ENCODE measurements around the gene RAPGEF4. TPM values are rescaled to one million over a fixed set of nuclear protein-coding genes. Genes with fewer than 3 reads are reported as not detected.

The RAPGEF4 gene
- total RNA-seq, 4 donors from 2014 or later: 3.7 to 8.9 (median 5.2) TPM

DNA sequence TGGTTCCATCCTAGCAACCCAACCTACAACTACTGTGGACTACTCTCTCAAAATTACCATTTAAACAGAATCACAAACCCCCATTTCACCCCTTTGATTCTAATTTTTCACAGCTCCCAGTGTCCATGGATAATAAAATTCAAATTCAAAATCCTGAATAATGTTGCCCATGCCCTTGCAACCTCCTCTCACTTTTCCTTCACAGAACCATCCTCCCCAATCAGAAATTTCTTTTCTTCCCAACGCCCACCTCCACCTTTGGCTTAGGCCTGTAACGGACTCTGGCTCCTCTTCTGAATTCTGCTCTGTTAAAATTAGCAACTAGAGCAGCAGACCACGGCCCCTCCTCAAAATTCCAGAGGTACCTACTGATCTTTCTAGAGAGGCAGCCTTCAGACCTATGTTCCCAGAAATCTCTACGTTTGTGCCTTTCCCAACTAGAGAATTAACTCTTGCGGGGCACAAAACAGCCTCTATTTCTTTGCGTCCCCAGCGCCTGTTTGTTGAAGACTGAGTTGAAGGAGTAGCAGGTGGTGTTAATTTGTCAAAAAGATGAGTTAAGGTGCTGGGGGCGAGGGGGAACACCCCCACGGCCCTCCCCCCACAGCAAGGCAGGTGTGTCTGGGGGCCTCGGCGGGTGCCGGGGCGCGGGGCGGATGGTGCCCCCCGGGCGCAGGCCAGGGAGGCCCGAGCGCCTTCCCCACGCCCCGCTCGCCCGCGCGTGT lies 339.6 kb downstream of the RAPGEF4 start:
- H3K4me3 ChIP-seq: peak overlapping the region; percentile 72 to 89 (median 84)
- no peaks in the 10 kb centered on the region for H3K36me3 ChIP-seq
- H3K27ac ChIP-seq (replicated peaks in 1 of 4): peak overlapping the region; percentile 92 to 99 (median 98)
- intact Hi-C loops (cut with DNase I): loop anchor here (1.0 kb wide), 1 partner anchor 135 kb away; no protein-coding TSS in a partner anchor
- peaks cover 15 to 52% (median 43%) of the 10 kb centered on the region in 4 donors for H3K4me1 ChIP-seq
- TF ChIP-seq EP300 (IDR thresholded peaks at IDR 0.05) (no peak), CTCF (IDR thresholded peaks at IDR 0.05) (no peak), POLR2A (IDR thresholded peaks at IDR 0.05; ENCODE audit: low read depth) (no peak), POLR2AphosphoS5 (IDR thresholded peaks at IDR 0.05) (no peak)
- WGBS: 14% methylated on average over 9 of the region's 25 CpGs
- H3K9me3 ChIP-seq: no peaks in the 10 kb centered on the region
- H3K27me3 ChIP-seq: no peaks in the 10 kb centered on the region
- no peak for DNase-seq (ENCODE audit: extremely low spot score)

DNA sequence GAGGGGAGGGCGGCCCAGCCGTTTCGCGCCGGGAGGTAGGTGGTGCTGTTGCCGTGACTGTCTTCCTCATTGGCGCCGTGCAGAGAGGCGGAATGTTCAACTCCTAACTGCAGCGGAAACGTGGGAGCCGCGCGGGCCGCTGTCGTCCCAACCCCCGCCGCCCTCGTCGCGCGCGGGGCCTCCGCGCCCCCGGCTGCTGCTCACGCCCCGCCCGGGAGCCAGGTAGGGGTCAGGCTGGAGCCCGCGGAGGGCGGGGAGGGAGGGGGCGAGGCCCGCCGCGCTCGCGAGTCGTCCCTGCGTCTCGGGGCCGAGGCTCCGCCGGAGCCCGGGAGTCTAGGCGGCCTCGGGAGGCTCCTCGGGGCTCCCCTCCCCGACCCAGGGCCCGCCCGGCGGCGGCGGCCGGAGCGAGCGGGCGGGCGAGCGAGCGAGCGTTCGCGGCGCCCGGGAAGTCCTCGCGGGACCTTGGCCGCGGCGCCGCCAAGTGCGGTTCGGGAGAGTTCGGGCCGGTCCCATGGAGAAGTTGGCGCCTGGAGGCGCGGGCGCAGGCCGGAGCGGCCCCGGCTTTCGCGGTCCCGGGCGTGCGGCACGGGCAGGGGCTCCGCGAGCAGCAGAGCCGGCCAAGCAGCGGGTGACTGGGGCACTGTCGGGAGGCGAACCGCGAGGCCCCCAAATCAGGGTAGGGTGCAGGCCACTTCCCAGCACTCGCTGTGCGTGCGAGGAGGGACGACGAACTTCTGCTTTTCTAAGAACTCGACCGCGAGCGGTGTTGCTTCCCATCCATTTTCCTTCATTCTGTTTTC lies 340.3 kb downstream of the RAPGEF4 start, which contains the start of gene MAP3K20:
TSS of gene MAP3K20 (plus strand) at position 66 of the 800 bp plus-strand sequence. CDS start 15,186 bp downstream, outside the sequence.
- Histone ChIP-seq H3K4me3 (peak within 1 kb of the TSS; percentile 72 to 89 (median 84)), H3K36me3 (no peaks in the 10 kb centered on the region), H3K27me3 (no peaks in the 10 kb centered on the region), H3K27ac (replicated peaks in 1 of 4) (peak within 1 kb of the TSS; percentile 92 to 99 (median 98)), H3K9me3 (no peaks in the 10 kb centered on the region), H3K4me1 (peaks cover 16 to 58% (median 48%) of the 10 kb centered on the region in 4 donors)
- intact Hi-C loops (cut with DNase I): loop anchor here (1.0 kb wide), 1 partner anchor 134 kb away; no protein-coding TSS in a partner anchor
- under 1% methylated on average over 56 of the region's 106 CpGs for WGBS
- no peak for DNase-seq (ENCODE audit: extremely low spot score)
- TF ChIP-seq CTCF (IDR thresholded peaks at IDR 0.05) (peak; percentile 59 to 71 (median 67)), EP300 (IDR thresholded peaks at IDR 0.05) (no peak), POLR2A (IDR thresholded peaks at IDR 0.05; ENCODE audit: low read depth) (peak; percentile 68), POLR2AphosphoS5 (IDR thresholded peaks at IDR 0.05) (peak; percentile 81 to 89)

DNA sequence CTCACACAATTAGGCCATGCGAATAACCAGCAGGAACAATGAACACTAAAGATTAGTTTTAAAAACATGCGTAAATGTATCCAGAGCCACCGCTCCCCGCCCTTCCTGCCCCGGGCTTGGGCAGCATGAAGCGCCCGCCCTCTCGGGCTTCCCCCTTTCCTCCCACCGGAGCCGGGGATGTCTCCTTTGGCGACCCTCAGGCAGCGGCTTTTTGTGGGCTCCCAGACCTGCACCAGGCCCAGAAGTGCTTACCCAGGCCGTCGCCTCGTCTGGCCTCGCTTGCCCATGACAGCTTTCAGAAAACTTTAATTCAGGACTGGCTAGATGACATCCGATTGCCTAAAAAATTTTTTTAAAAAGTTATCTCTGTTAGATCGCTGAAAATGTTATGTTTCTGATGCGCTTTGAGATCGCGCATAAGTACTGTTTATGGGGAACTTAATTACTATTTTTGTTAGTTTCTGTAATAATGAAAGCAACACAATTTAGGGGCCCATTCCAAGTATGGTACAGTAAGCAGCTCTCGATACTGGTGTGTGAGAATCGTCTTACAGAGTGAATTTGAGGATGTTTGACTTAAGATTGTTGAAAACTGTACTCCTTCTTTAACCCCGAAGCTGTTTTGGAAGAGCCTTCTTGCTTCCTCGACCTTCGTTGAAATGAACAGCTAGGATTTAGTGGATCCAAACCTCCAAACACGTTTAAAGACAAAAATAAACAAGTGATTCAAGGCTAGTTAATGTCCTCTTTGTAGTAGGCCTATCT lies 341.1 kb downstream of the RAPGEF4 start:
- TF ChIP-seq CTCF (IDR thresholded peaks at IDR 0.05) (no peak), POLR2AphosphoS5 (IDR thresholded peaks at IDR 0.05) (no peak), POLR2A (IDR thresholded peaks at IDR 0.05; ENCODE audit: low read depth) (no peak), EP300 (IDR thresholded peaks at IDR 0.05) (no peak)
- WGBS: 2% methylated on average over 27 of the region's 27 CpGs
- DNase-seq (ENCODE audit: extremely low spot score): no peak
- Histone ChIP-seq H3K27ac (replicated peaks in 1 of 4) (peak overlapping the region; percentile 92 to 99 (median 98)), H3K4me3 (peak overlapping the region; percentile 72 to 89 (median 84)), H3K36me3 (no peaks in the 10 kb centered on the region), H3K27me3 (no peaks in the 10 kb centered on the region), H3K9me3 (no peaks in the 10 kb centered on the region), H3K4me1 (peaks cover 16 to 62% (median 48%) of the 10 kb centered on the region in 4 donors)
- intact Hi-C loops (cut with DNase I): no loop called here

GRCh38 chr2:173077506-173078177 lies 342.0 kb downstream of the RAPGEF4 start:
- peaks cover 16 to 67% (median 53%) of the 10 kb centered on the region in 4 donors for H3K4me1 ChIP-seq
- TF ChIP-seq POLR2A (IDR thresholded peaks at IDR 0.05; ENCODE audit: low read depth) (no peak), EP300 (IDR thresholded peaks at IDR 0.05) (no peak), POLR2AphosphoS5 (IDR thresholded peaks at IDR 0.05) (no peak), CTCF (IDR thresholded peaks at IDR 0.05) (no peak)
- H3K4me3 ChIP-seq: peak overlapping the region; percentile 72 to 89 (median 84)
- peak overlapping the region; percentile 92 to 99 (median 98) for H3K27ac ChIP-seq (replicated peaks in 1 of 4)
- no peak for DNase-seq (ENCODE audit: extremely low spot score)
- H3K36me3 ChIP-seq: peaks cover 0 to 3% (median 0%) of the 10 kb centered on the region in 4 donors
- 39% methylated on average over 5 of the region's 5 CpGs for WGBS
- intact Hi-C loops (cut with DNase I): no loop called here
- no peaks in the 10 kb centered on the region for H3K9me3 ChIP-seq
- no peaks in the 10 kb centered on the region for H3K27me3 ChIP-seq

Measured in esophagus muscularis mucosa (tissue), 4 donors.